ENCODE data around the gene TARP.

TARP gene

DNA sequence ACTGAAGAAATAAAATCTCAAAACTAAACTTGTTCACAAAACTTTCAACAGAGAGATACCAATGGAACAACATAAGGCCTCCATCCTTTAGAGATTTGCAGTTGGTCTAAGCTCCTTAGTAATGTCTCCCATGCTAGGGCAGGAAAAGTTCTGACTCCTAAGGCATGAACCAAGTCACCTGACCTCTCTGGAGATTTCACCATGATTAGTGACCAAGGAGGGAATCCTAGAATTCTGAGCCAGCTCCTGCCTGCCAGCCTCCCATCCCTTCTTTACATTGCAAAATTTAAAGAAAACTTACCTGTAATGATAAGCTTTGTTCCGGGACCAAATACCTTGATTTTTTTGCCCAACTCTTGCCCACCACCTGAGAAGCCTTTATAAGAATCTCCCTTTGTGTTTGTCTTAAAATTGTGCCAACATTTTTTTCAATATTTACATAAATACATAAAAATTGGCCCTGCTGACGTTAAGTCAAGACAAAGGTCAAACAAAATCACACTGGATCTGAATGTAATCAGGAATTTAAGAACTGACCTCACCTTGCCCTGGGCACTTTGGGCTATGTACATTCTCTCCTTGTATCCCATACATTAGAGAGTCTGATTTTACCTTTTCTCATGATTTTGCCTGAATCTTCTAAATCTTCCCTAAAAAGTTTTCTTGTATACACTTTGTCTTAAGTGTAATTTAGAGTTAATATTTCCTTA is at the start of gene TARP:
Gene TARP, minus strand, starts transcription at position 351 of the 710 bp plus-strand sequence.
- H3K9me3 ChIP-seq: no peaks in the 10 kb centered on the region
- no peaks in the 10 kb centered on the region for H3K36me3 ChIP-seq
- intact Hi-C loops (cut with DNase I): no loop called here
- TF ChIP-seq, protein P1, sequence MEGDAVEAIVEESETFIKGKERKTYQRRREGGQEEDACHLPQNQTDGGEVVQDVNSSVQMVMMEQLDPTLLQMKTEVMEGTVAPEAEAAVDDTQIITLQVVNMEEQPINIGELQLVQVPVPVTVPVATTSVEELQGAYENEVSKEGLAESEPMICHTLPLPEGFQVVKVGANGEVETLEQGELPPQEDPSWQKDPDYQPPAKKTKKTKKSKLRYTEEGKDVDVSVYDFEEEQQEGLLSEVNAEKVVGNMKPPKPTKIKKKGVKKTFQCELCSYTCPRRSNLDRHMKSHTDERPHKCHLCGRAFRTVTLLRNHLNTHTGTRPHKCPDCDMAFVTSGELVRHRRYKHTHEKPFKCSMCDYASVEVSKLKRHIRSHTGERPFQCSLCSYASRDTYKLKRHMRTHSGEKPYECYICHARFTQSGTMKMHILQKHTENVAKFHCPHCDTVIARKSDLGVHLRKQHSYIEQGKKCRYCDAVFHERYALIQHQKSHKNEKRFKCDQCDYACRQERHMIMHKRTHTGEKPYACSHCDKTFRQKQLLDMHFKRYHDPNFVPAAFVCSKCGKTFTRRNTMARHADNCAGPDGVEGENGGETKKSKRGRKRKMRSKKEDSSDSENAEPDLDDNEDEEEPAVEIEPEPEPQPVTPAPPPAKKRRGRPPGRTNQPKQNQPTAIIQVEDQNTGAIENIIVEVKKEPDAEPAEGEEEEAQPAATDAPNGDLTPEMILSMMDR (IDR thresholded peaks at IDR 0.05): no peak
- H3K4me1 ChIP-seq: no peaks in the 10 kb centered on the region
- no peaks in the 10 kb centered on the region for H3K27me3 ChIP-seq
- no peak within 1 kb of the TSS for H3K27ac ChIP-seq
- H3K4me3 ChIP-seq: no peak within 1 kb of the TSS
- DNase-seq (ENCODE audit: low spot score in 2 of 2): no peak

DNA sequence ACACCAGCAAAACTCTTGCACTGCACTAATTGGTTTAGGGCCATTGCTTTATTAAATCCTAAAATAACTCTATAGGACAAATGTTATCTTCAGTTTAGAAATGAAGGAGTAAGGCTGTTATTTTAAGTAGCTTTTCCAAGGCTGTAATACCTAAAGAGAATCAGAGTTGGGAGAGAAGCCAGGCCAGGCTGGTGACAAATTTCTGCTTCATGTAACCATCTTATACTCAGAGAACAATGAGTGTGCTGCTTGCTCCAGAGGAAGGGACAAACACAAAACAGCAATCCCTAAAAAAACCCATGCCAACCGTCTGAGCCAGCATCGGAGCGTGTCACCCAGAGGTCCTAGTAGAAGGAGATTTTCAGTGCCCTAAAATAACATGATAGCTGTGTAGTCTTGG is 49.7 kb upstream of the TARP start:
- Histone ChIP-seq H3K4me3 (no peak overlapping the region), H3K27ac (no peak overlapping the region), H3K4me1 (no peaks in the 10 kb centered on the region), H3K27me3 (no peaks in the 10 kb centered on the region), H3K9me3 (no peaks in the 10 kb centered on the region), H3K36me3 (no peaks in the 10 kb centered on the region)
- intact Hi-C loops (cut with DNase I): no loop called here
- TF ChIP-seq, protein P1 (IDR thresholded peaks at IDR 0.05): no peak
- no peak for DNase-seq (ENCODE audit: low spot score in 2 of 2)

DNA sequence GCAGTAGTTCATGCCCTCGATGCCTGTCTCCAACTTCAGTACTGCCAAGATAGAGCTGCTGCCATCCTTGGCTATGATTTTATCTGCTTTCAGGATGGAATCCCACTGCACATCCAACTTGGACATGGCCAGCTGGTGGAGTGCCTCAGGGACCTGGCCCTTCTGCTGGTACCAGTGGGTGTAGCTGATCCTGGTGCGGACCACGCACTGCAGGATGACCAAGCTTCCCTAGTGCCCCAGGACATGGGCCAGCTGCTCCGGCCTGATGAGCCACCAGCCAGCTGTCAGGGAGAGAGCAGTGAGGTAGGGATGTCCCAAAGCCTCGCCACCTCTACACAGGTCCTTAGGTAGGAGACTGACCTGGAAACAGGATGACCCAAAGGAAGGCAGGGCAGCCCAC is 49.0 kb upstream of the TARP start:
- Histone ChIP-seq H3K36me3 (no peaks in the 10 kb centered on the region), H3K4me1 (no peaks in the 10 kb centered on the region), H3K27me3 (no peaks in the 10 kb centered on the region), H3K27ac (no peak overlapping the region), H3K4me3 (no peak overlapping the region), H3K9me3 (no peaks in the 10 kb centered on the region)
- intact Hi-C loops (cut with DNase I): no loop called here
- DNase-seq (ENCODE audit: low spot score in 2 of 2): no peak
- TF ChIP-seq, protein P1 (IDR thresholded peaks at IDR 0.05): no peak

DNA sequence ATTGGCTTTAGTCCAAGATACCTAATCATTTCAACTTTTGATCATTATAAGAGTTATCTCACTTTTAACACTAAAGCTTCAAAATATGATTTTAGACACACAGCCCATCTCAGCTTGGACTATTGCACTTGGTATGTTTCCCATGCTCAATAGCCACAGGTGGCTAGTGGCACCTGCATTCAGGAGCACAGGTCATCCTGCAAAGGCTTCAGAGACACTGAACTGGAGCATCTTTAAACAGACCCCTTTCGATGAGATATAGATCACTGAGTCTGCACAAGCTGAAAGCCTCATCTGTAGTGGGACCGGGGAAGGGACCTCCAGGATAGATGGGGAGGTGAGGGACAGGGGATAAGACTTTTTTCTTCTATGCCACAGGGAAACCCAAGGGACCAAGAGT is 48.5 kb upstream of the TARP start:
- Histone ChIP-seq H3K27me3 (no peaks in the 10 kb centered on the region), H3K9me3 (no peaks in the 10 kb centered on the region), H3K27ac (no peak overlapping the region), H3K36me3 (no peaks in the 10 kb centered on the region), H3K4me3 (no peak overlapping the region), H3K4me1 (no peaks in the 10 kb centered on the region)
- intact Hi-C loops (cut with DNase I): no loop called here
- TF ChIP-seq, protein P1 (IDR thresholded peaks at IDR 0.05): no peak
- DNase-seq (ENCODE audit: low spot score in 2 of 2): no peak

DNA sequence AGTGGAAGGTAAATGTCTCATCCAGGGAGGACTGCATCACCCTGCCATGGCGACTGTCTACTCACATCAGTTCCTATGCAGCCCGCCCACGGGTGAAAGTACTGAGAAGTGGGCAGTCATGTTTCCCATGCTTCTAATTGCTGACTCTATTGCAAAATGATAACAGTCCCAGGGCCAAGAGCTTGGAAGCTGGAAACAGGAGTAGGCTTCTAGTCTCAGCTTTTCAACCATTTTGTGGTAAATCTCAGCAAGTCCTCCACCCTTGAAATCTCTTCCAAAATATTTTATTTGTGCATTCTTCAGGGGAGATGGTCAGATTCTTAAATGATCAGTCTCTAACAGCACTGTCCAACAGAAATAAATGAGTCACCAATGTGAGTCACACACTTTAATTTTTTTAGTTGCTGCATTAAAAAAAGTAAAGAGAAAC is 48.1 kb upstream of the TARP start:
- no peak for DNase-seq (ENCODE audit: low spot score in 2 of 2)
- no peaks in the 10 kb centered on the region for H3K27me3 ChIP-seq
- TF ChIP-seq, protein P1 (IDR thresholded peaks at IDR 0.05): no peak
- no peaks in the 10 kb centered on the region for H3K4me1 ChIP-seq
- H3K27ac ChIP-seq: no peak overlapping the region
- H3K9me3 ChIP-seq: no peaks in the 10 kb centered on the region
- H3K36me3 ChIP-seq: no peaks in the 10 kb centered on the region
- H3K4me3 ChIP-seq: no peak overlapping the region
- intact Hi-C loops (cut with DNase I): no loop called here

DNA sequence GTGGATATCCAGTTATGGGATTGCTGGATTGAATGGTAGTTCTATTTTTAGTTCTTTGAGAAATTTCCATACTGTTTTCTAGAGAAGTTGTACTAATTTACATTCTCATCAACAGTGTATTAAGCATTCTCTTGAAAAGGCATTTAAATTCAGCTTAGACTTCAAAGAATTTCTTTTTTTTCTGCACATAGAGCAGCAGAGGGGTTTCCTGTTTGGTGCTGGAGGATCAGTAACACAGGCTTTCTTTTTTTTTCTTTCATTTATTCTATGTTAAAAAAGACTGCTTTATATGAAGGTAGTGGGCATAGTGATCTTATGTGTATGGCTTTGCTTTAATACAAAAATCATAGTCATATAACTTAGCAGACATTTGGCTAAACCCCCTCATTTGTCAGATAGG is 47.6 kb upstream of the TARP start:
- no peaks in the 10 kb centered on the region for H3K36me3 ChIP-seq
- no peak for DNase-seq (ENCODE audit: low spot score in 2 of 2)
- no peaks in the 10 kb centered on the region for H3K9me3 ChIP-seq
- no peaks in the 10 kb centered on the region for H3K4me1 ChIP-seq
- no peak overlapping the region for H3K4me3 ChIP-seq
- no peak overlapping the region for H3K27ac ChIP-seq
- TF ChIP-seq, protein P1 (IDR thresholded peaks at IDR 0.05): no peak
- no peaks in the 10 kb centered on the region for H3K27me3 ChIP-seq
- intact Hi-C loops (cut with DNase I): no loop called here
